ENCODE results near the gene SSBP2. TPM values are rescaled to one million over a fixed set of nuclear protein-coding genes. Genes with fewer than 3 reads are reported as not detected.

Gene SSBP2
- total and polyA plus RNA-seq, 2 of the 8 experiments (the other 6 are each of a cell fraction or from before 2014, with no cell fraction given): 21.5 to 36.2 TPM

DNA sequence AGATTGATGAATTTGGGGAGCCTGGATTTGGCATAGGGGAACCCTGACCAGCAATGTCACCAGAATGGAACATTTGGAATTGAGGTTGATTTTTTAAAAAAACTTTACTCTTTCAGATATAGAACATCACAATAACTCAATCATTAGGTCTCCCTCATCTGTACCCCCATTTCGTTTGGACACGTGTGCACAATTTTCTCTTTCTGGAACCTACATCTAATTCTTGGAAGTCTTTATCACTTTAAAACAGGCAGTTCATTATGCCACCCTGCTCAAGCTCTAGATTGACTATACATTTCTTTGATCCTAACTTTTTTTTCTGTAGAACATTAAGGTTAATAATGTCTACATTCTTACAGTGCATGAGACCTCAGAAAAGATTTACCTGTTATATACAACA lies 3.7 kb upstream of the SSBP2 start:
- H4K91ac ChIP-seq (replicated peaks; ENCODE audit: insufficient read length, low read length): peak overlapping the region; percentile 81
- no peaks in the 10 kb centered on the region for H3K9me3 ChIP-seq (ENCODE audit: insufficient read depth in 2 of 2, low read depth in 1 of 2, low read length in 1 of 2)
- 0 out of 2 replicates have a peak overlapping the region, but pooled peaks have one; percentile 6 for H3K18ac ChIP-seq (ENCODE audit: extremely low read depth, low read length)
- no peak overlapping the region; the same call in 1 of the 2 replicates for H2BK12ac ChIP-seq (ENCODE audit: low read depth, low read length)
- no peak overlapping the region for H3K27ac ChIP-seq (ENCODE audit: low read depth, low read length)
- CTCF ChIA-PET (ENCODE audit: partially characterized antibody): interaction anchor here (0.9 to 3.3 kb wide), 7 partner anchors 34 to 410 kb away, joined by 3 to 21 read pairs (median 4); no protein-coding TSS in a partner anchor
- no peak for FAIRE-seq
- H3K4me1 ChIP-seq (replicated peaks in 1 of 4; ENCODE audit: control insufficient read depth in 3 of 4, insufficient read depth in 4 of 4, low read length in 3 of 4): peaks cover 4 to 34% (median 12%) of the 10 kb centered on the region in 4 experiments; a peak in 6 of 7 replicates
- no peaks in the 10 kb centered on the region for H3K36me3 ChIP-seq (ENCODE audit: control insufficient read depth in 2 of 4, insufficient read depth in 4 of 4, low read length in 3 of 4)
- H2BK20ac ChIP-seq (ENCODE audit: low read length): no peak overlapping the region
- no peak overlapping the region for H3K4ac ChIP-seq (replicated peaks; ENCODE audit: insufficient read length, low read depth, low read length)
- H4K5ac ChIP-seq (ENCODE audit: insufficient read length, low read depth, low read length): peak overlapping the region; percentile 46
- H2AK5ac ChIP-seq (ENCODE audit: low read depth, low read length): no peak overlapping the region; the same call in 1 of the 2 replicates
- H3K14ac ChIP-seq (ENCODE audit: insufficient read length): no peak overlapping the region
- no peak for DNase-seq (ENCODE audit: low read depth in 1 of 2, low spot score in 2 of 2)
- 77% methylated on average over 2 of the region's 2 CpGs; no CpG with 5 or more reads in 1 of the 2 experiments for WGBS, 2 experiments (ENCODE audit: extremely low coverage in 1 of 2, insufficient coverage in 1 of 2, insufficient read length in 1 of 2, insufficient replicate concordance in 2 of 2, low coverage in 1 of 2, low lambda C conversion rate in 2 of 2, missing lambda C conversion rate in 1 of 2)
- H4K20me1 ChIP-seq (replicated peaks in 1 of 2; ENCODE audit: control insufficient read depth in 1 of 2, insufficient read depth in 2 of 2, low read length in 2 of 2): no peaks in the 10 kb centered on the region
- no peak overlapping the region; a peak in 1 of 4 replicates for H3K4me2 ChIP-seq (ENCODE audit: insufficient read depth in 1 of 2, low read depth in 2 of 2, low read length in 2 of 2)
- POLR2A ChIA-PET (ENCODE audit: partially characterized antibody): interaction anchor here (0.6 to 8.0 kb wide), 3 partner anchors 20 to 95 kb away, joined by 3 to 157 read pairs (median 4); no protein-coding TSS in a partner anchor
- H2AFZ ChIP-seq (ENCODE audit: low read length): no peak overlapping the region
- peak overlapping the region; percentile 76 for H2BK120ac ChIP-seq (replicated peaks; ENCODE audit: low read depth, low read length)
- no peak overlapping the region for H3K9ac ChIP-seq (replicated peaks in 1 of 4; ENCODE audit: extremely low read depth in 1 of 4, low read depth in 3 of 4, low read length in 3 of 4)
- peaks cover 7% of the 10 kb centered on the region; the same call in 1 of the 2 replicates for H3K23me2 ChIP-seq (ENCODE audit: low read depth, low read length)
- no peak overlapping the region for H3K56ac ChIP-seq (replicated peaks; ENCODE audit: insufficient read length, low read depth, low read length)
- no peak overlapping the region for H2BK15ac ChIP-seq (ENCODE audit: low read length)
- peak overlapping the region in 1 of 4 experiments; percentile 3; a peak in 1 of 8 replicates for H3K4me3 ChIP-seq (ENCODE audit: extremely low read depth in 1 of 4, insufficient read depth in 2 of 4, low read depth in 3 of 4, low read length in 4 of 4)
- H3K79me2 ChIP-seq (ENCODE audit: control insufficient read depth in 1 of 2, insufficient read depth in 2 of 2, low read length in 2 of 2): no peaks in the 10 kb centered on the region
- H3K23ac ChIP-seq (ENCODE audit: insufficient read length): no peak overlapping the region
- H4K8ac ChIP-seq (ENCODE audit: extremely low read depth, insufficient read depth, low read length): no peak overlapping the region
- H3K79me1 ChIP-seq (ENCODE audit: low read depth, low read length): no peaks in the 10 kb centered on the region
- no peaks in the 10 kb centered on the region; a peak in 1 of 7 replicates for H3K27me3 ChIP-seq (replicated peaks in 1 of 4; ENCODE audit: control insufficient read depth in 3 of 4, extremely low read depth in 1 of 4, insufficient read depth in 3 of 4, low read length in 3 of 4)
- no peak overlapping the region; the same call in 1 of the 2 replicates for H2BK5ac ChIP-seq (ENCODE audit: low read depth, low read length)
- TF ChIP-seq SIN3A (conservative IDR thresholded peaks at IDR 0.05 in 1 of 2, IDR thresholded peaks at IDR 0.05 in 1 of 2; ENCODE audit: low read depth in 1 of 2, low read length in 2 of 2): no peak
- TF ChIP-seq BACH1 (IDR thresholded peaks at IDR 0.05; ENCODE audit: low read length): no peak
- TF ChIP-seq TAF1 (IDR thresholded peaks at IDR 0.05; ENCODE audit: low read depth, low read length): no peak
- no peak for TF ChIP-seq ASH2L (IDR thresholded peaks at IDR 0.05; ENCODE audit: low read length)
- TF ChIP-seq NRF1 (IDR thresholded peaks at IDR 0.05; ENCODE audit: low read depth, low read length): no peak
- TF ChIP-seq CHD2 (IDR thresholded peaks at IDR 0.05; ENCODE audit: low read length): no peak
- no peak for TF ChIP-seq CHD1 (IDR thresholded peaks at IDR 0.05; ENCODE audit: low read depth, low read length)
- TF ChIP-seq FOSL1 (IDR thresholded peaks at IDR 0.05; ENCODE audit: insufficient read depth, low read depth, low read length): no peak
- TF ChIP-seq, protein P1, sequence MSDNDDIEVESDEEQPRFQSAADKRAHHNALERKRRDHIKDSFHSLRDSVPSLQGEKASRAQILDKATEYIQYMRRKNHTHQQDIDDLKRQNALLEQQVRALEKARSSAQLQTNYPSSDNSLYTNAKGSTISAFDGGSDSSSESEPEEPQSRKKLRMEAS (IDR thresholded peaks at IDR 0.05): no peak
- TF ChIP-seq, protein P2, sequence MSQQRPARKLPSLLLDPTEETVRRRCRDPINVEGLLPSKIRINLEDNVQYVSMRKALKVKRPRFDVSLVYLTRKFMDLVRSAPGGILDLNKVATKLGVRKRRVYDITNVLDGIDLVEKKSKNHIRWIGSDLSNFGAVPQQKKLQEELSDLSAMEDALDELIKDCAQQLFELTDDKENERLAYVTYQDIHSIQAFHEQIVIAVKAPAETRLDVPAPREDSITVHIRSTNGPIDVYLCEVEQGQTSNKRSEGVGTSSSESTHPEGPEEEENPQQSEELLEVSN (IDR thresholded peaks at IDR 0.05): no peak
- no peak for TF ChIP-seq SP2 (IDR thresholded peaks at IDR 0.05; ENCODE audit: low read length)
- no peak for TF ChIP-seq RFX5 (IDR thresholded peaks at IDR 0.05; ENCODE audit: borderline replicate concordance, low read depth, low read length)
- TF ChIP-seq CREB1 (IDR thresholded peaks at IDR 0.05): no peak
- no peak for TF ChIP-seq POLR2A (IDR thresholded peaks at IDR 0.05; ENCODE audit: control extremely low read depth in 1 of 2, low read depth in 2 of 2, low read length in 2 of 2)
